ENCODE measurements around the gene BAHCC1.

The BAHCC1 gene

GRCh38 chr17:81396278-81396721 lies 1.0 kb downstream of the BAHCC1 start (continued):
- TF ChIP-seq ZNF692 (tag by site-specific recombination; IDR thresholded peaks at IDR 0.05) = 0 out of 2 replicates have a peak, but pooled peaks have one; percentile 11
- TF ChIP-seq ZNF184 (tag by site-specific recombination; IDR thresholded peaks at IDR 0.05) = 0 out of 2 replicates have a peak, but pooled peaks have one; percentile 20

GRCh38 chr17:81396722-81397313 lies 1.6 kb downstream of the BAHCC1 start:
- CTCF ChIA-PET = interaction anchor here (0.6 to 2.1 kb wide), 9 partner anchors 11 to 196 kb away, joined by 3 to 8 read pairs (median 4); partner anchors contain the start of gene SLC38A10
- no peaks in the 10 kb centered on the region for H3K9me3 ChIP-seq (ENCODE audit: control insufficient read depth, insufficient read depth, low read depth, low read length)
- peak; percentile 82 for TF ChIP-seq KLF8 (tag by site-specific recombination; IDR thresholded peaks at IDR 0.05)
- no peak for TF ChIP-seq ZNF514 (tag by site-specific recombination; IDR thresholded peaks at IDR 0.05)
- peak; percentile 4; the same call in 1 of the 2 replicates for TF ChIP-seq ZBTB6 (tag by site-specific recombination; IDR thresholded peaks at IDR 0.05)
- TF ChIP-seq ZBTB26 (tag by site-specific recombination; optimal IDR thresholded peaks at IDR 0.05) = peak; percentile 84
- TF ChIP-seq ZNF692 (tag by site-specific recombination; IDR thresholded peaks at IDR 0.05) = peak; percentile 32; the same call in 1 of the 2 replicates
- TF ChIP-seq ZNF48 (tag by site-specific recombination; IDR thresholded peaks at IDR 0.05) = no peak
- peak; percentile 46; the same call in 1 of the 2 replicates for TF ChIP-seq KLF9 (tag by site-specific recombination; IDR thresholded peaks at IDR 0.05; ENCODE audit: low read depth)
- TF ChIP-seq PRDM1 (tag by site-specific recombination; IDR thresholded peaks at IDR 0.05) = 0 out of 2 replicates have a peak, but pooled peaks have one; percentile 51
- TF ChIP-seq ZNF76 (tag by site-specific recombination; IDR thresholded peaks at IDR 0.05; ENCODE audit: borderline replicate concordance, low read depth) = peak; percentile 38; the same call in 1 of the 2 replicates
- no peak; the same call in 1 of the 2 replicates for TF ChIP-seq ZEB2 (tag by site-specific recombination; IDR thresholded peaks at IDR 0.05)
- peak; percentile 82 for TF ChIP-seq ZNF335 (tag by site-specific recombination; conservative IDR thresholded peaks at IDR 0.05)
- no peak for TF ChIP-seq ZNF10 (tag by site-specific recombination; IDR thresholded peaks at IDR 0.05)
- TF ChIP-seq EGR2 (tag by site-specific recombination; IDR thresholded peaks at IDR 0.05; ENCODE audit: low read depth) = no peak
- peak; percentile 35; the same call in 1 of the 2 replicates for TF ChIP-seq ZNF2 (tag by site-specific recombination; IDR thresholded peaks at IDR 0.05)
- peak; percentile 98 for TF ChIP-seq ZBTB20 (tag by site-specific recombination; IDR thresholded peaks at IDR 0.05)
- peak; percentile 95; the same call in 1 of the 2 replicates for TF ChIP-seq ZBTB17 (tag by site-specific recombination; IDR thresholded peaks at IDR 0.05)
- peak; percentile 28 for TF ChIP-seq ZBTB8A (tag by site-specific recombination; IDR thresholded peaks at IDR 0.05)
- TF ChIP-seq ZNF184 (tag by site-specific recombination; IDR thresholded peaks at IDR 0.05) = no peak
- peak; percentile 69; the same call in 1 of the 2 replicates for TF ChIP-seq KLF17 (tag by site-specific recombination; IDR thresholded peaks at IDR 0.05)
- peak; percentile 24; the same call in 1 of the 2 replicates for TF ChIP-seq SP2 (tag by site-specific recombination; IDR thresholded peaks at IDR 0.05)
- TF ChIP-seq KLF7 (tag by site-specific recombination; IDR thresholded peaks at IDR 0.05; ENCODE audit: borderline replicate concordance) = peak; percentile 82; the same call in 1 of the 2 replicates
- peaks cover 21% of the 10 kb centered on the region for H3K4me1 ChIP-seq (ENCODE audit: control insufficient read depth, insufficient read depth, low read length)
- H3K36me3 ChIP-seq (ENCODE audit: control insufficient read depth in 2 of 2, insufficient read depth in 1 of 2, low read length in 2 of 2) = peaks cover 0 to 8% of the 10 kb centered on the region in 2 experiments; a peak in 1 of 3 replicates
- H3K27ac ChIP-seq (ENCODE audit: extremely low read depth, low read depth, low read length) = peak overlapping the region; percentile 100
- peak overlapping the region; percentile 92 for H3K4me3 ChIP-seq (ENCODE audit: low read depth, low read length)
- POLR2A ChIA-PET = interaction anchor here (0.6 to 6.5 kb wide), 27 partner anchors 9 to 1153 kb away, joined by 3 to 52 read pairs (median 4); partner anchors contain the start of genes MRPL12 and SLC38A10

All from HEK293 (cell line).